NCI-H2227 (cell line): ENCODE data around the gene APOL3.
A peak's percentile ranks its signal among the peaks of the same experiment; 100 is the strongest.
"Not testable (repeated sequence)": the region's sequence is repeated elsewhere in the genome, so short reads cannot be mapped to it uniquely, and the experiment has no call there.

Experiments
- DNase-seq: peaks from one replicate; lab custom pipeline; 2025; ENCODE audit not compliant: unreplicated experiment; lab: John Stamatoyannopoulos, UW

The APOL3 gene

GRCh38 chr22:36136988-36137387 lies 23.6 kb downstream of the APOL3 start:
- no peak for DNase-seq

GRCh38 chr22:36136475-36136874 lies 24.1 kb downstream of the APOL3 start:
- no peak for DNase-seq

- no peak for DNase-seq
These were observed 25.1 kb downstream of the APOL3 start for GRCh38 chr22:36135306-36135980.

- no peak for DNase-seq
These were observed 26.4 kb downstream of the APOL3 start for GRCh38 chr22:36134182-36134581.

- DNase-seq, result no peak
These were observed 28.6 kb downstream of the APOL3 start for GRCh38 chr22:36131907-36132306.

DNA sequence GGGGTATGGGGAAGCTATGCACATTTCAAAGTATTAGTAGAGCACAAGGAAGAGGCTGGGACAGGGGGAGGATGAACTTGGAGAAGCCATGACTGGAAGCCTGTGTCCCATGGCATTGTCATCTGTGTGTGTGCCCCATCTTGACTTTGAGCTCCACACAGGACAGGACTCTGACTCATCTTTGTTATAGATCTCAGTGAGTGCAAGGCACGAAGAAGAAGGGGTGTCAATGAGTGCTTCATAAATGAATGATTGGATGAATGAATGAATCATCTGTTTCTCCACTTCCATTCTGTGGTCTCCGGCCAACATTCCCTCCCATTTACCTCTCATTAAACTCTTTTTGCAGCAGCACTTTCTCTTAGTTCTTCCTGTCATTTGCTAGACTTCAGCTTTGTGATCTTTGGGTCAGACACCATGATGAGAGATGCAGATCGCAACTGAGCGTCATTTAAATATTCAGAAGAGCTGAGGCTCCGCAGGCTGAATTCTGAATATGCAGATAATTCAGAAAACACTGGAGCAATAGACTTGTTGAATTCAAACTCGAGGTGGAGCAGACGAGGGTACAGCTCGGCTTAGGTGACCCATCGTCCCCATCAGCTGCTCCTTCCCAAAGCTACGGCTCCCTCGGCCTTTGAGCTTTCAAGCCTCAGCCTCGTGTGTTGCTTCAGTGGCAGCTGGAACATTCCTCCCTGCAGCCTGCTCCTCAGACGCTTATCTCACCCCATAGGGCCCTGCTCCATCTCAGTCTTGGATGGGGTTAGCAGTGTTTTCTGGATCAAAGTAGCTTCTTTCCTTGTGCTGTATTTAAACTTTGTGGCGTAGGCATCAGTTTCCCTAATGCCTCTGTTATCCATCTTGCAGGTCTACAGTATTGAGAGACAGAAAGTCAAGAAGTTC lies 30.8 kb downstream of the APOL3 start:
- DNase-seq, result no peak

DNA sequence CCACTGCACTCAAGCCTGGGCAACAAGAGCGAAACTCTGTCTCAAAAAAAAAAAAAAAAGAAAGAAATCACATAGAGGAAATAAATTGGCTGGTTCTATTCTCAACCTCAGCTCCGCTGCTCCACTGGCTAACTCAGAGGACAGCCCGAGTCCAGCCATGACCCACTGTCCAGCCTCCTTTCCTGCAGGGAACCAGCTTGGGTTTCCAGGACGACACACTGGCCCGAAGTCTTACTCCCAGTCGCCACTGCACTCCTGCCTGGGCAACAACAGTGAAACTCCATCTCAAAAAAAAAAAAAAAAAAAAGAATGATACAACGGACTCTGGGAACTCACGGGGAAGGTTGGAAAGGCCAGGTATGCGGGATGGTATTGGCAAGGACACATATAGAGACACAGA lies 31.5 kb downstream of the APOL3 start:
- DNase-seq, result no peak

DNA sequence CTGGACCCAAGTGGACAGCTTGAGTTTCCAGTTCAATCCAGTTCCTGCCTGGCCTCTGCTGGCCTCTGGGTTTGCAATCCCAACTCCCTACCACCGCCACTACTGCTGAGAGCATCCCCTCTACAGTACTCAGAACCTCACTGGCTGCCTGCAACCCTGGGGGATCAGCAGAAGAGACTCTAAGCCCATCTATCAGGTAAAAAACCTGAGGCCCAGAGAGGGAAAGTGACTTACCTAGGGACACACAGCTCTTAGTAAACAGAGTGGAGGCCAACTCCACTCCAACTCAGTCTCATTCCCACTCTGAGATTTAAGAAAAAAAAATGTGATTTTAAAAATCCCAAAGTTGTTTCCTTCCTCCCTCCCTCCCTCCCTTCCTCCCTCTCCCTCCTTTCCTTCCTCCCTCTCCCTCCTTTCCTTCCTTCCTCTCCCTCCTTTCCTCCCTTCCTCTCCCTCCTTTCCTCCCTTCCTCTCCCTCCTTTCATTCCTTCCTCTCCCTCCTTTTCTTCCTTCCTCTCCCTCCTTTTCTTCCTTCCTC lies 34.5 kb downstream of the APOL3 start:
- DNase-seq, result no peak

DNA sequence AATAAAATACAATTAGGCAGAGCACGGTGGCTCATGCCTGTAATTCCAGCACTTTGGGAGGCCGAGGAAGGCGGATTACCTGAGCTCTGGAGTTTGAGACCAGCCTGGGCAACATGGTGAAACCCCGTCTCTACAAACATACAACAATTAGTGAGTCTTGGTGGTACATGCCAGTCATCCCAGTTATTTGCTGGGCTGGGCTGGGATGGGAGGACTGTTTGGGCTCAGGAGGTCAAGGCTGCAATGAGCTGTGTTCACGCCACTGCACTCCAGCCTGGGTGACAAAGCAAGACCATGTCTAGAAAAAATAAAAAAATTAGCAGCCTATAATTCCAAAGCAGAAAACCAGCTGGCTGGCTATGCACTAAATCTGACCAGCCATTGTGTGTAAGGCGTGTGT lies 35.1 kb downstream of the APOL3 start:
- DNase-seq, result no peak

DNA sequence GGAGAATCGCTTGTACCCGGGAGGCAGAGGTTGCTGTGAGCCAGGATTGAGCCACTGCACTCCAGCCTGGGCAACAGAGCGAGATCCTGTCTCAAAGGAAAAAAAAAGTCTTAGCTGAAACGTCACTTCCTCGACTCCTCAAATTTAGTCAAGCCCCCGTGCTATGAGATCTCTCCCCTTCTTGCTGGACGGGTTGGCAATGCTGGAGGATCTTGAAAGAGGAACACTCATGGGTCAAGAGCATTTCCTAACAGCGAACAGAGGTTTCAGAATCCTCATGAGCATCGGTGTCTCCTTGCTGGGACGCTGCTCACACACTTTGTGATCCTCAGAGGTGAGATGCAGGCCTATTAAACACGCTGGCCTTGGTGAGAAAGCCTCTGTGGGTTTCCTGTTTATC lies 35.9 kb downstream of the APOL3 start:
- DNase-seq, result no peak

DNA sequence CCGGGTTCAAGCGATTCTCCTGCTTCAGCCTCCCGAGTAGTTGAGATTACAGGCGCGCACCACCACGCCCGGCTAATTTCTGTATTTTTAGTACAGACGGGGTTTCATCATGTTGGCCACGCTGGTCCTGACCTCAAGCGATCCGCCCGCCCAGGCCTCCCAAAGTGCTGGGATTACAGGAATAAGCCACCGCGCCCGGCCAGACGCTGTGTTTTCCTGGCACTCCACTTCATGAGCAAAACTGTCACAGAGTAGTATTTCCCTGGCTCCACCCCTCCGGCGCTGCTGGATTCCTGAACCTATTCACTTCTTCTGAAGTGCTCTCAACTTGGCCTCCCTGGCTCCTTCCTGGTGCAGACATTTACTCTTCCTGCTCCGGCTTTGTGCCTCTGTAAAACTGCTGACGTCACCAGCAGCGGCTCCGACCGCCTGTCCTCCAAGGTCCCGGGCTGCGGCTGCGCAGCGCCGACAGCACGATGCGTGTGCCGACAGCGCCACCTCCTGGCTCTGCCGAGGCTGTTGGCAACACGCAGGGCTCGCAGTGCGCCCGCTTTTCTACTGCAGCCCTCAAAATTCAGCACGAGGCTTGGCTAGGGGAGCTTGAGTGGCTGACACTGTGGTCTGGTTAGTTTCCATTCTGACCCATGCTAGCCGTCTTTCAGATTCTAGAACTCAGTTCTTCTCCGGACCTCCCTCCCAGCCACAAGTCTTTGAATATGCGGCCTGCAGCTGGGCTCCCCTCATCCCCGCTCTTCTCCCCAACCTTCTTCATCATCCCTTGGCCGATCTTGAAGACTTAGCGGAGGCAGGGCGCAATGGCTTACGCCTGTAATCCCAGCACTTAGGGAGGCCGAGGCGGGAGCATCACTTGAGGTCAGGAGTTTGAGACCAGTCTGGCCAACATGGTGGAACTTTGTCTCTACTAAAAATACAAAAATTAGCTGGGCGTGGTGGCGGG lies 36.6 kb downstream of the APOL3 start:
- DNase-seq, result peak; percentile 95

DNA sequence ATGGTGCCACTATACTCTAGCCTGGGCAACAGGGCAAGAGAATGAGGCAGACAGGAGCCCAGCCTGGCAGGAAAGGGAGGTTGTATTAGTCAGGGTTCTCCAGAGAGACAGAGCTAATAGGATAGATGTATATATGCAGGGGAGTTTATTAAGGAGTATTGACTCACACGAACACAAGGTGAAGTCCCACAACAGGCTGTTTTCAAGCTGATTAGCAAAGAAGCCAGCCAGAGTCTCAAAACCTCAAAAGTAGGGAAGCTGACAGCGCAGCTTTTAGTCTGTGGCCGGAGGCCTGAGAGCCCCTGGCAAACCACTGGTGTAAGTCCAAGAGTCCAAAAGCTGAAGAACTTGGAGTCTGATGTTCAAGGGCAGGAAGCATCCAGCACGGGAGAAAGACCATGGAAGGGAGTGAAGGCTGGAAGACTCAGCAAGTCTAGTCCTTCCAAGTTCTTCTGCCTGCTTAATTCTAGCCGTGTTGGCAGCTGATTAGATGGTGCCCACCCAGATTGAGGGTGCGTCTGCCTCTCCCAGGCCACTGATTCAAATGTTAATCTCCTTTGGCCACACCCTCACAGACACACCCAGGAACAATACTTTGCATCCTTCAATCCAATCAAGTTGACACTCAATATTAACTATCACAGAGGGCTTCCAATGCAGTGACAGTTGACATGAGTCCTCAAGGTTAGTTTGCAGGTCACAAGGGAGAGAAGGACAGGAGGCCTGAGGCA lies 39.8 kb downstream of the APOL3 start:
- not testable (repeated sequence) for DNase-seq

DNA sequence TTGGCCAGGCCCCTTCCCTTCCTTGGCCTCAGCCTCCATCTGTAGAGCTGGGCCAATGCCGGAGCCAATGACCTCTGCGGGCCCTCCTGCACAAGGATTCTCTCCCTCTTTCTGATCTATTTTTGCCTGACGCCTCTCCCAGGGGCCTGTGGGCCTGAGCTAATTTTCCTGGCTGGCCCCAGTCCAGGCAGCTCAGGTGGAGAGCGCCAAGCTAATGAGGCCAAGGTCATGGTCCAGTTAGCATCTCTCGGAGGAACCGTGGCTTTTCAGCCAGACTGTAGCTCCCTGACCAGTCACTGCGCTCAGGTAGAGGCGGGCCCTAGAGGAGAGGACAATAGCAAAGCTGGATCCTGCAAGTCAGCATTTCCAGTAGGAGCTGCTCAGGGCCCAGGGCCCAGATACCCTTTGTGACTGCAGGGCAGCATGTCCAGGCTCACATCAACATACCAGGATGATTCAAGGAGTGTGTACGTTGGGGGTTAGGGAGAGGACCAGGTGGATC lies 43.5 kb downstream of the APOL3 start:
- DNase-seq, result no peak

DNA sequence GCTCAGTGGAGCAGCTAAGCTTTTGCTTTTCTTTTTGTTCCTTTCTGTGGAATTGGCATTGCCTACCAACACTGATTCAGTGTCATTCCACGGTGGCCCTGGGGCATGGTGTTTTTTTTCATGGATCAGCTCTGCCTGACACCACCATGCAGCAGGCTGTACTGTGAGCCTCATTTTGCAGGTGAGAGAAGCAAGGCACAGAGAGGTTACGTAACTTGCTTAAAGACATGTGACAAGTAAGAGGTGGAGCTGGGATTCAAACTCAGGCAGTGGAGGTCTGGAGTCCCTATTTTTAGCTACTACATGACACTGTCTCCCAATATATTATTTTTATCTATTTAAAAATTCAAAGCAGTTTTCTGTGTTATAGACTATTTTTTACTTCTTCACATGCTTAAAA lies 44.4 kb downstream of the APOL3 start:
- no peak for DNase-seq

GRCh38 chr22:36113121-36113520 lies 47.4 kb downstream of the APOL3 start:
- DNase-seq, result no peak

- no peak for DNase-seq
These were observed 49.2 kb downstream of the APOL3 start for GRCh38 chr22:36111316-36111715.

DNA sequence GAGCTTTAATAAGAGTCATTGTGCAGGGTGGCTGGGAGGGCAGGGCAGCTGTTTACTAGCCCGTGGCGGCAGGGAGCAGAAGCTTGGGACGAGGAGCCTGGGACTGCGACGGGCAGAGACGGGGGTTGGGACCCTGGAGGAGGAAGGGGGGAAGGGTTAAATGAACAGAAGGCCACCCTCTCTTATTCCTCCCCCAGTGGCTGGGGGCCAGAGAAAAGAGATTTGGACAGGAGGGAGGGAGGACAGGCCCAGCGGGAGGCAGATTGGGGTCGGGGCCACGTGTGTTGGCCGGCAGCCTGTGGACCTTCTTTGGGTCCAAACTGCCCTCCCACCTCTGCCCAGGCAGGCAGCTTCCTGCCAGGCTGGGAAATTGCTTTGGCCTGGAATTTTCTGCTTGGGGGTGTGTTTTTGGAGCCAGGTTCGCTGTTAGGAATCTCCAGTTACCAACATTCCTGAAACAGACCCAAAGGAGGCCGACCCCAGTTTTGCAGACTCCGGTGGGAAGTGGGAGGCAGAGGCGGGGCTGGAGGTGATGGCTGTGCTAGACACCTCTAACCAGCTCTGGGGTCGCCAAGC lies 50.2 kb downstream of the APOL3 start:
- DNase-seq, result no peak

- no peak for DNase-seq
These were observed 53.1 kb downstream of the APOL3 start for GRCh38 chr22:36107436-36107835.

DNA sequence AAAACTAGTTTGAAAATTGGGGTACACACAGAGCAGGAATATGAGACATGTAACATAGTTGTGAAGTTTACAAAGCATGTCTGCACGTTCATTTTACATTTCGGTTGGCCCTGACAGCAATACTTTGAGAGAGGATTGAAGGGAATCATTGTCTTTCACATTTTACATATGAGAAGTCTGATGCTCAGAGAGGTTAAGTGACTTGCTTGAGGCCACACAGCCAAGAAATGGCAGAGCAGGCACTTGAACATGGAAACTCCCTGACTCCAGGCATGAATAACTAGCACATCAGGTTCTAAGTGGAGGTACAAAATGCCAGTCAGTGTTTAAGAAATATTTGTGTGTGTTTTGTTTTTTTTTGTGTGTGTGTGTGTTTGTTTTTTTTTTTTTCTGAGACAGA lies 53.6 kb downstream of the APOL3 start:
- no peak for DNase-seq

DNA sequence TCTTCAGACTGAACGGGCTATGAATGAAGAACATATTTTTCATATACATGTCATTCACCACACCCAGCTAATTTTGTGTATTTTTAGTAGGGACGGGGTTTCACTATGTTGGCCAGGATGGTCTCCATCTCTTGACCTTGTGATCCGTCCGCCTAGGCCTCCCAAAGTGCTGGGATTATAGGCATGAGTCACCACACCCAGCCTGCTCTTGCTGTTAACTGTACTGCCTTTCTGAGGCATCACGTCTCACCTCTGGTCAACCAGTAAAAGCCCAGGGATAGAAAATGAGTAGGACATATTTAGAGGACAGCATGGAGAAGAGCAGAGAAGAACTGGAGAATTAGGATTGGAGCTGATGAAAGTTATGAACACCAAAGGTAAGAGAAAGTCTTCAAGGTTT lies 55.6 kb downstream of the APOL3 start:
- no peak for DNase-seq
